Measurements from ENCODE around the gene CDH1.

Gene CDH1

DNA sequence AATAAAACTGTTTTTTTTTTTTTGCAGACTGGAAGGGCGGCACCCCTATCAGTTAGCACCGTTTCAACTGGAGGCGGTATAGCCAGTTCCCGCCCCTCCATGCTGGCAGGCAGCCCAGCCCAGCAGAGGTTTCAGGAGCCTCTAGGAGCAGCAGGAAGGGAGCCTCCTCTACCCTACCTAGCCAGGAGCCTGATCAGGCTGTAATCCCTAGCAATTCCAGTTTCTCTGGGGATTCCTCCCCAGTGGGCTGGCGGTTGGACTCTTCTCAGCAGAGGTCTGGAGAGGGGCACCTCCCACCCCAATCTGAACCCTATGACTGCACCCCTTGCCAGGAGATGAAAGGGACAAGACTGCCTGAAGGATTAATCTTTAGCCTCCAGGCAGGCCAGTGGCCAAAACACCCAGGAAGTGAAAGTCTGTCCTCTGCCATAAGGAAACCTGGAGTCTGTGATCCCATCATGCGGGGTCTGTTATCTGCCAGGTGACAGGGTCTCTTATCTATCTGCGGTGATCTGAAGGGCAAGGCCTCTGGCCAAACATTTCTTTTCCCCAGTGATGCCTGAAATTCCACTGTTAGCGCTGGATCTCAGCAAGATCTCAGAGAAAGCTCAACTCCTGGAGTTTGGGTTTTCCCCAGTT, 4.9 kb upstream of the CDH1 start:
- no peak for DNase-seq

DNA sequence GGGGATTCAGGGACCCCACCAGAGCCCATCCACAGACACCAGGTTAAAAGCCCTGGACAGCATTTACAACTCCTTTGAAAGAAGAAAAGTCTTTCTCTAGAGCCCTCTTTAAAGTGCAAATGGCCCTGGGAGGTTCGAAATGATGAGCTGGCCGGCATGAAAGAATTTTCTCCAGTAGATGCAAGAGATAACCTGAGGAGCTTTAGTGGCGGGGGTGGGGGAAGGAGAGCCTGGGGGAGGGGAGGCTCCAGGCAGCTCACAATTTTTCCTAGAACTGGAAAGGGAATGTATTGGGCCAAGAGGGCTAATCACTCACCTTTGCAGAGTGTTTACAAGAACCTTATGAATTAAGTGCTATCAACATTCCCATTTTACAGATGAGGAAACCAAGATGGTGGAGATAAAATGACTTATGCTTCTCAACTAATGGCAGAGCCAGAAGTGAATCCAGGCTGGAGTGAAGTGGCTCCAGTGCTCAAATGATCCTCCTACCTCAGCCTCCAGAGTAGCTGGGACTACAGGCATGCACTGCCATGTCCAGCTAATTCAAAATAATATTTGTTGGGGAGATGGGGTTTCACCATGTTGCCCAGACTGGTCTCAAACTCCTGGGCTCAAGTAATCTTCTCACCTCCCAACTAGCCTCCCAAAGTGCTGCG, 4.2 kb upstream of the CDH1 start:
- no peak for DNase-seq

GRCh38 chr16:68733570-68733969, 3.5 kb upstream of the CDH1 start:
- DNase-seq = no peak

DNA sequence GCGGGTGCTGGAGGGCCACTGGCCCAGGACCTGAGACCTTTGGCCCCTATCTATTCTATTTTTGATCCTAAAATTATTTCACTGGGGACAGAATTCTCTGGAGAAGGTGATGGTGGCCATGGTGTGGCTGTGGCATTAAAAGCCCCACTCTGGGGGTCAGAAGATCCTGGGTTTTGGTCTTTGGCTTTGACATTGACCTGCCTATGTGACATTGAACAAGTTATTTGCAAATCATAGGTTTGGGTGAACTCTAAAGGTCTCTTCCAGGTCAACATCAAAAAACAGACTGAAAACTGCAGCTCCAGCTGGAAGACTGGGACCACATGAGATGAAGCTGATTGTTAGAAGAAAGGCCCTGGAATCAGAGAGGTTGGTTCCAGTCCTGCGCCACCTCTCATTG, 2.3 kb upstream of the CDH1 start:
- no peak for DNase-seq

DNA sequence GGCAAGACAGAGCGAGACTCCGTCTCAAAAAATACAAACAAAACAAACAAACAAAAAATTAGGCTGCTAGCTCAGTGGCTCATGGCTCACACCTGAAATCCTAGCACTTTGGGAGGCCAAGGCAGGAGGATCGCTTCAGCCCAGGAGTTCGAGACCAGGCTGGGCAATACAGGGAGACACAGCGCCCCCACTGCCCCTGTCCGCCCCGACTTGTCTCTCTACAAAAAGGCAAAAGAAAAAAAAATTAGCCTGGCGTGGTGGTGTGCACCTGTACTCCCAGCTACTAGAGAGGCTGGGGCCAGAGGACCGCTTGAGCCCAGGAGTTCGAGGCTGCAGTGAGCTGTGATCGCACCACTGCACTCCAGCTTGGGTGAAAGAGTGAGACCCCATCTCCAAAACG, 531 bp upstream of the CDH1 start:
- no peak for DNase-seq

DNA sequence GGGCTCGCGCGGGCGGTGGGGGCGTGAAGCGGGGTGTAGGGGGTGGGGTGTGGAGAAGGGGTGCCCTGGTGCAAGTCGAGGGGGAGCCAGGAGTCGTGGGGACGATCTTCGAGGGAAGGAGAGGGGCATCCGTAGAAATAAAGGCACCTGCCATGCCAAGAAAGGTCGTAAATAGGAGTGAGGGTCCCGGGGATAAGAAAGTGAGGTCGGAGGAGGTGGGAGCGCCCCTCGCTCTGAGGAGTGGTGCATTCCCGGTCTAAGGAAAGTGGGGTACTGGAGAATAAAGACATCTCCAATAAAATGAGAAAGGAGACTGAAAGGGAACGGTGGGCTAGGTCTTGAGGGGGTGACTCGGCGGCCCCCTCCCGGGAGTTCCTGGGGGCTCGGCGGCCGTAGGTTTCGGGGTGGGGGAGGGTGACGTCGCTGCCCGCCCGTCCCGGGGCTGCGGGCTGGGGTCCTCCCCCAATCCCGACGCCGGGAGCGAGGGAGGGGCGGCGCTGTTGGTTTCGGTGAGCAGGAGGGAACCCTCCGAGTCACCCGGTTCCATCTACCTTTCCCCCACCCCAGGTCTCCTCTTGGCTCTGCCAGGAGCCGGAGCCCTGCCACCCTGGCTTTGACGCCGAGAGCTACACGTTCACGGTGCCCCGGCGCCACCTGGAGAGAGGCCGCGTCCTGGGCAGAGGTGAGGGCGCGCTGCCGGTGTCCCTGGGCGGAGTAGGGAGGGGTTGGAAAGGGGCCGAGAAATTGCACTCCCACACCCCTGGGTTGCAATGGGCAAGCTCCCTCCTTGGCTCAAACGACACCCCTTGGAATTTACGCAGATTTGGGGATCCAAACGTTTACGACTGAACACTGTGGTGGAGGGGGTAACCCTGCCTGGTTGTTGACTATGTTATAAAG, 888 bp downstream of the CDH1 start:
- no peak for DNase-seq

DNA sequence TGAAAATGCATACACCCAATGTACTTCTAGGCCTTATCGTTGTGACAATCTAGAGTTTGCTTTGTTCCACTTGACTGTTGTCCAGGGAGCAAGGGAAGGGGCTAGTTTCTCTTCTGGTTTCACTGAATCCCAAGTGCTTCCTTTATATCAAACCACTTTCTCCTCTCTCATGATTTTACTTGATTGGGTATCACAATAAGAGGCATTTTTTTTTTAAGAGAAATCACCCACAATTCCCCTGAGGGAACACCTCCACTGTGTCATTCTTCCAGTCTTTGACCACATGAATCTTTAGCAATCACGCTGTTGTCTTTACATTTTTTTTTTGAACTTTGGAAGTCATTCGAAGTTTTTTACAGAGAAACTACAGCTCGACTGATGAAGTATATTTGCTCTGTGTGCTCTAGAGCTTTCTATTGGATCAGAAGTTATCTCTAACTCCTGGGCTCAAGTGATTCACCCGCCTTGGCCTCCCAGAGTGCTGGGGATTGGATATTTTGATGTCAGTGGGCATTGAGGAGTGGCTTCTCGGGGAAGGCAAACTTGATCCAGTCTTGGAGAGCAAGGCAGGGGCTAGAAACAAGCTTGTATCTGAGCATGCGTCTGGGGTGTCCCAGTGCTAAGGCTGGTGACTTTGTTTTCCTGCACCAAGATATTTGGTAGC, 3.0 kb downstream of the CDH1 start:
- no peak for DNase-seq

GRCh38 chr16:68740628-68741346, 3.7 kb downstream of the CDH1 start:
- no peak for DNase-seq

DNA sequence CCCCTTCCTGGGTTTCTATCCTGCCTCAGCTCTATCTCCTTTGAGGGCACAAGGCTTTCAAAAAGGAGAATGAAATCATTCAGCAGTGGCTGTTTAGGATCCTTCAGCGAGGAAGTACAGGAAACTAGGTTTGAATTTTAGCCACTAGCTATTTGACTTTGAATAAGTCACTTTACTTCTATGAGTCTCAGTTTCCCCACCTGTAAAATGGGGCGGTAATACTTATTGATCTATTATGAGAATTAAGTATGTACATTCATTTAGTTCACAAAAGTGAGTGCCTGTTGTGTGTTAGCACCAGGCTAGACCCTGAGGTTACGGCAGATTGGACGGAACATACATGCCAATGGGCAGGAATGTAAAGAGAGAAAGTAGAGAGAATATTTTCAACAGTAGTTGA, 6.6 kb downstream of the CDH1 start:
- no peak for DNase-seq

GRCh38 chr16:68744744-68745280, 7.7 kb downstream of the CDH1 start:
- DNase-seq = no peak

GRCh38 chr16:68746951-68747350, 9.9 kb downstream of the CDH1 start:
- DNase-seq = no peak

DNA sequence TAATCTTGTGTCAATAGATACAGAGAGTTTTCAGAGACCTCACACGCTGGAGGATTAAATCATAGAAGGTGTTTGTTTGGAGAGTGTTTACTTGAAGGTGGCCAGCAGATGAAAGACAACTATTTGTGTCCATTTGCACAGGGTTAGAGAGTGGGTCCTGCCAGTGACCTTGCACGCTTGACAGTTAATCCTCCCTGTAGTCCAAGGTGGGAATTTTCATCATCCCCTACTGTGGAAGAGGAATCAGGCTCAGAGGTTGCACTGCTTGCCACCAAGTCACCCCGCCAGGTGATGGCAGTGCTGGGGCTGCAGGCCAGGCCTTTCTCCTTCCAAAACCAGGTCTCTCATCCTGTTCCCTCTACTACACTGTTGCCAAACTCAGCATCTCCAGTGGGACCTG, 12.3 kb downstream of the CDH1 start:
- no peak for DNase-seq

GRCh38 chr16:68750193-68750695, 13.2 kb downstream of the CDH1 start:
- no peak for DNase-seq

GRCh38 chr16:68751160-68751559, 14.1 kb downstream of the CDH1 start:
- DNase-seq = no peak

DNA sequence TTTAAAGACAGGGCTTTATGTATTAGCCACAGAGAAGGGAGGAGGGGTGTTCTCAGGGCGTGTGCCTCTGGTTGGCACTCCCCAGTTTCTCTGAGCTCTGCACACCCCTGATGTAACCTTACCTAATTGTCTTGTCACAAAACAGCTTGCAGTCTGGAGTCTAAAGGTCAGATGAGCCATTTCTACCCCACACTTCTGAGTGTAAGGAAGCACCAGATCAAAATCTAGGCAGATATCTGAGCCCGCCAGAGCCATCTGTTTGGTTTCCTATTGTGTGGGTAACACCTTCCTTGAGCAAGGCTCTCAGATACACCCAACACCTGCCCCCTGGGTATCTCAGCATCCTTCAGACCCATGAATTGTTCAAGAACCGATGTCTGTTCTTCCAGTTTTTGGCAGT, 15.5 kb downstream of the CDH1 start:
- DNase-seq = peak in 1 of 2 donors; percentile 41

- no peak for DNase-seq
Observed at GRCh38 chr16:68754084-68754792, 17.1 kb downstream of the CDH1 start.

DNA sequence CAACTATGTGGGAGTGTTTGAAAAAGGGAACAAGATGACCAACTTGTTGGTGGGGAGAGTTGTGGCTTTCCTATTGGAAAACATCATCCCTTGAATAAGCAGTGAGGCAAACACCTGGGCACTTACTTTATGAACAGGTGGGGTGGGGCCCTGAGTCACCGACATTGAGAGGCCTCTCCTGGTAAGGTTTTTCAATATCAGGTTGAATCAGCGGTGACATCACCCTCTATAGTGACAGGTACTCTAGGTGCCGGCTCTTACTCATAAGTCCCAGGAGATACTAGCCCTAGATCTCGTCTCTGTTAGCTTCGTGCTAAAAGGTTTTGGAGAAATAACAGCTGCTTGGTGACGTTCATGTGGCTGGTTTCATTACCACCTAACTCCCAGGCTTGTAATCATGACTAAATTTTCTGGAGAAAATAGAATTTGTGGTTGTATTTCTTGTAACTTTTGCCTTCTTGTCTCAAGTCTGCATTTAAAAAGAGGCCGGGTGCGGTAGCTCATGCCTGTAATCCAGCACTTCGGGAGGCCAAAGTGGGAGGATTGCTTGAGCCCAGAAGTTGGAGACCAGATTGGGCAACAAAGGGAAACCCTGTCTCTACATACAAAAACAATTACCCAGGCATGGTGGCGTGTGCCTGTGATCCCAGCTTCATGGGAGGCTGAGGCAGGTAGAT, 19.3 kb downstream of the CDH1 start:
- DNase-seq = peak; percentile 65 to 69

DNA sequence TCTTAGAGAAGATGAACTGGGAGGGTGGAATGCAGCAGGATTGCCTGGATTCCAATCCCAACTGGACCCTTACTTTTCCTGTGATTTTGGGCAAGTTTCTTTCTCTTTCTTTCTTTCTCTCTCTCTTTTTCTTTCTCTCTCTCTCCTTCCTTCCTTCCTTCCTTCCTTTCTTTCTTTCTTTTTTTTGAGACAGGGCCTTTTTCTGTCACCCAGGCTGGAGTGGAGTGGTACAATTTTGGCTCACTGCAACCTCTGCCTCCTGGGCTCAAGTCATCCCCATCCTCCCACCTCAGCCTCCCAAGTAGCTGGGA, 20.5 kb downstream of the CDH1 start:
- no peak for DNase-seq

GRCh38 chr16:68759062-68759461, 22.0 kb downstream of the CDH1 start:
- DNase-seq = no peak

GRCh38 chr16:68760671-68761275, 23.7 kb downstream of the CDH1 start:
- DNase-seq = peak; percentile 43 to 55

All from stimulated activated CD4-positive, alpha-beta T cell treated with anti-CD3 and anti-CD28 coated beads, Interleukin-2, amount 100 ng/mL, for 48 hours (primary cell).